Kidney (tissue), 14 donors: ENCODE results near the gene CYB561D1. TPM values are rescaled to one million over a fixed set of nuclear protein-coding genes. Genes with fewer than 3 reads are reported as not detected.

Experiments used
- DNase-seq, 5 donors: peaks; one replicate each; pipeline ENCODE4 v3.0.0-alpha.2; 2013 to 2020
- FAIRE-seq: peaks from 2 replicates; lab custom pipeline; 2012; peaks lifted over from hg19 to GRCh38; lab: Jason Lieb, UNC
- H3K27ac ChIP-seq, 2 donors: one replicate each; pipeline ENCODE4 v1.7.0; 2013; ENCODE audit warnings: low read depth in 2 of 2, low read length in 2 of 2, inconsistent platforms in 1 of 2
- H3K27me3 ChIP-seq: one replicate; pipeline ENCODE4 v1.7.1; 2013; ENCODE audit warnings: low read length, inconsistent platforms; ENCODE audit not compliant: control insufficient read depth, insufficient read depth
- H3K36me3 ChIP-seq, 3 donors: one replicate each; pipeline versions ENCODE4 v1.7.0 to v1.7.1; 2013; ENCODE audit warnings: low read length in 3 of 3, control low read depth in 1 of 3, inconsistent platforms in 1 of 3; ENCODE audit not compliant: insufficient read depth in 3 of 3, control insufficient read depth in 2 of 3
- H3K4me1 ChIP-seq, 3 donors: one replicate each; pipeline versions ENCODE4 v1.7.0 to v1.7.1; 2013; ENCODE audit warnings: low read length in 3 of 3, inconsistent platforms in 1 of 3, low read depth in 1 of 3; ENCODE audit not compliant: control insufficient read depth in 2 of 3, insufficient read depth in 2 of 3
- H3K4me3 ChIP-seq, 3 donors: one replicate each; pipeline versions ENCODE4 v1.7.0 to v1.8.1; 2013; ENCODE audit warnings: low read length in 3 of 3, control low read depth in 1 of 3, inconsistent platforms in 1 of 3
- H3K9ac ChIP-seq, 3 donors: one replicate each; pipeline versions ENCODE4 v1.7.0 to v1.7.1; 2013; ENCODE audit warnings: low read length in 3 of 3, control low read depth in 1 of 3, inconsistent platforms in 1 of 3
- H3K9me3 ChIP-seq, 3 donors: one replicate each; pipeline versions ENCODE4 v1.7.0 to v1.7.1; 2013; ENCODE audit warnings: low read length in 3 of 3, control low read depth in 1 of 3, inconsistent platforms in 1 of 3; ENCODE audit not compliant: control insufficient read depth in 2 of 3, insufficient read depth in 1 of 3
- intact Hi-C: fragments of 100-400 bp; cut with DNase I; formaldehyde crosslinking; loops from one replicate; pipeline ENCODE4 v1.11.1; 2022
- polyA plus RNA-seq: library from polyadenylated mRNA; stranded (reverse); fragments of 350-450 nt; fragmentation: Illumina TruSeq; extraction: RNeasy Lipid Tissue Mini Kit (QIAGEN cat#74804); gene quantifications from one replicate; pipeline ENCODE4 v1.2.3, GENCODE V29; 2014; ENCODE audit warnings: low read depth, low replicate concordance; ENCODE audit not compliant: insufficient read depth
- total RNA-seq: library from RNA; stranded (reverse); fragmentation: NEBNext Ultra II Directional; extraction: Animal tissue kit (Norgen Biotek cat#: 25700); gene quantifications from one replicate; pipeline ENCODE4 v1.2.1, GENCODE V29; 2021
- TF ChIP-seq, protein P1 (sequence below): IDR thresholded peaks from 3 replicates; pipeline ENCODE4 v1.5.1; 2012; ENCODE audit warnings: mild to moderate bottlenecking, moderate library complexity, borderline replicate concordance; ENCODE audit not compliant: insufficient read depth; ENCODE audit errors: extremely low read depth
- donor health status: control.
- donor health status: control.
- donor health status: control.
- donor health status: control.
- donor health status: control.
- donor health status: DM: yes; HTN: yes; CAD: no.
- donor health status: Normal renal cell carcinoma (clear cell type).

The CYB561D1 gene
- total and polyA plus RNA-seq, 2 donors from 2014 or later: 5.2 to 18.0 TPM

DNA sequence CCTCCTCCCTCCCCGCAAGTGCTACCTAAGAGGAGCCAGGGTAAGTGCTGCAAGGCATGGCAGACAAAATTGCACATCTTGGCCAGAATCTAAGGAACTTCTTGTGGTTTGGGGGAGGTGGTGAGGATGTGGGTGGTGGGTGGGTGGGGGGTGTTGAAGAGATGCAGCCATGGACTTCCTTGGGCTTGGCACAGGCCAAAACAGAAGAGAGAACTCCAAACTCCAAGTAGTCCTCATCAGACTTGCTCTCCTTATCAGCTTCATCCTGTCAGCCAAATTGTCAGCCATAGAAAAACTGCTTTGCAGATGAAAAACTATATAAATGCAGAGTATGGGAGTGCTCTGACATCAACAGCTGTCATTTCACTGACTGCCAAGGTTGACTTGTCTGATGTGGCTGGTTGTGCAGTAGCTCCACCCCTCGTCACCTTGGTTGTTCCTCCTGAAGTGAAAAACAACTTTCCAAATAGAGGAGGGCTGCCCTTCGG is 8.5 kb downstream of the CYB561D1 start:
- no peak overlapping the region for H3K9ac ChIP-seq
- FAIRE-seq: no peak
- H3K4me3 ChIP-seq: no peak overlapping the region
- no peaks in the 10 kb centered on the region for H3K27me3 ChIP-seq
- H3K36me3 ChIP-seq: peaks cover 0 to 7% (median 5%) of the 10 kb centered on the region in 3 donors
- TF ChIP-seq, protein P1, sequence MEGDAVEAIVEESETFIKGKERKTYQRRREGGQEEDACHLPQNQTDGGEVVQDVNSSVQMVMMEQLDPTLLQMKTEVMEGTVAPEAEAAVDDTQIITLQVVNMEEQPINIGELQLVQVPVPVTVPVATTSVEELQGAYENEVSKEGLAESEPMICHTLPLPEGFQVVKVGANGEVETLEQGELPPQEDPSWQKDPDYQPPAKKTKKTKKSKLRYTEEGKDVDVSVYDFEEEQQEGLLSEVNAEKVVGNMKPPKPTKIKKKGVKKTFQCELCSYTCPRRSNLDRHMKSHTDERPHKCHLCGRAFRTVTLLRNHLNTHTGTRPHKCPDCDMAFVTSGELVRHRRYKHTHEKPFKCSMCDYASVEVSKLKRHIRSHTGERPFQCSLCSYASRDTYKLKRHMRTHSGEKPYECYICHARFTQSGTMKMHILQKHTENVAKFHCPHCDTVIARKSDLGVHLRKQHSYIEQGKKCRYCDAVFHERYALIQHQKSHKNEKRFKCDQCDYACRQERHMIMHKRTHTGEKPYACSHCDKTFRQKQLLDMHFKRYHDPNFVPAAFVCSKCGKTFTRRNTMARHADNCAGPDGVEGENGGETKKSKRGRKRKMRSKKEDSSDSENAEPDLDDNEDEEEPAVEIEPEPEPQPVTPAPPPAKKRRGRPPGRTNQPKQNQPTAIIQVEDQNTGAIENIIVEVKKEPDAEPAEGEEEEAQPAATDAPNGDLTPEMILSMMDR: no peak
- intact Hi-C loops: no loop called here
- peaks cover 0 to 14% (median 4%) of the 10 kb centered on the region in 3 donors for H3K4me1 ChIP-seq
- H3K9me3 ChIP-seq: no peaks in the 10 kb centered on the region
- DNase-seq: no peak
- peak overlapping the region in 1 of 2 donors; percentile 3 for H3K27ac ChIP-seq

DNA sequence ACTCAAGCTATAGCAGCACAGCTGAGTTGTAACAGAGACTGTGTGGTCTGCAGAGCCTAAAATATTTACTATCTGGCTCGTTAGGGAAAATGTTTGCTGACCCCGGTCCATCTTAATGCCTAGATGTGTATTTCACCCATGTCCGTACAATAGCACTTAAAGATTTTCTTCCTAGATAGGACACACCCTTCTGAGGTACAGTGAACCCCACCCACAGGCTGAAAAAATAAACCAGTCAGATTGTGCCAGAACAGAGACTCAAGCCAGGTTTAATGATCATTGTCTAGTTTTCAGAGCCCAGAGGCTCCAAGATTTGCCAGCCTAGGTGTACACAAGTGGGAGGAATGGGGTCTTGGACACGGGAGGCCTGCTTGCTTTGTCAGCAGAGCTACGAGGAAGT is 10.0 kb downstream of the CYB561D1 start:
- DNase-seq (no peak), FAIRE-seq (no peak)
- Histone ChIP-seq H3K27ac (no peak overlapping the region), H3K4me3 (no peak overlapping the region), H3K9ac (no peak overlapping the region), H3K4me1 (peaks cover 0 to 15% (median 4%) of the 10 kb centered on the region in 3 donors), H3K27me3 (no peaks in the 10 kb centered on the region), H3K9me3 (no peaks in the 10 kb centered on the region), H3K36me3 (peaks cover 0 to 9% (median 0%) of the 10 kb centered on the region in 3 donors)
- intact Hi-C loops: no loop called here
- TF ChIP-seq, protein P1: no peak

DNA sequence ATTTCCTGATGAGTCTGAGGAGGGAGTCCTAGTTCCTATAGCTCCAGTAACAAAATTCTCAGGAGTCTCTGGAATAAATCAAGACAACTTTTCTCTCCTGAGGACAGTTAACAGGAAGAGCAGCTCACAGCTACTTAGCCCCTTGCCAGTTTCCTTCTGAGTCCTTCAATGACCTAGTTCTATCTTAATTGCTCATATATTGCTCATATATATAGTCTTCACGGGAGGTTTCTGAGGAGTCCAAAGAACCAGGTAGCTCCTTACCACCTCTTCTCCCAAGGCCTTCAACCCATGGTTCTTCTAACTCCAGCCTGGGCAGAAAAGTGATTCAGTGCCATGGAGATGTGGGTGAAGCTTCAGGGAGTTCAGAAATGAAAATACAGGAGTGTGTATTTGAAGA is 11.1 kb downstream of the CYB561D1 start:
- peaks cover 0 to 16% (median 1%) of the 10 kb centered on the region in 3 donors for H3K4me1 ChIP-seq
- H3K9ac ChIP-seq: no peak overlapping the region
- peaks cover 0 to 9% (median 0%) of the 10 kb centered on the region in 3 donors for H3K36me3 ChIP-seq
- H3K27me3 ChIP-seq: no peaks in the 10 kb centered on the region
- FAIRE-seq: no peak
- no peaks in the 10 kb centered on the region for H3K9me3 ChIP-seq
- DNase-seq: no peak
- intact Hi-C loops: no loop called here
- H3K4me3 ChIP-seq: no peak overlapping the region
- H3K27ac ChIP-seq: no peak overlapping the region
- TF ChIP-seq, protein P1: no peak
